ENCODE data around the gene C20orf144.
"Not testable (repeated sequence)": the region's sequence is repeated elsewhere in the genome, so short reads cannot be mapped to it uniquely, and the experiment has no call there.

C20orf144 gene

GRCh38 chr20:33630507-33630906 is 31.6 kb upstream of the C20orf144 start:
- Histone ChIP-seq H3K27me3 (ENCODE audit: insufficient read depth, low read depth) (no peaks in the 10 kb centered on the region), H3K27ac (no peak overlapping the region), H2AFZ (ENCODE audit: low read depth) (no peak overlapping the region), H3K4me3 (IDR thresholded peaks at IDR 0.05; ENCODE audit: insufficient read depth, low read depth, low read length) (no peak overlapping the region), H3K79me2 (ENCODE audit: insufficient read depth, low read depth) (no peaks in the 10 kb centered on the region), H4K20me1 (ENCODE audit: insufficient read depth) (no peaks in the 10 kb centered on the region), H3K4me2 (no peak overlapping the region), H3K4me1 (ENCODE audit: low read depth, poor library complexity, severe bottlenecking) (no peaks in the 10 kb centered on the region), H3K9ac (no peak overlapping the region), H3K36me3 (ENCODE audit: insufficient read depth) (no peaks in the 10 kb centered on the region)
- TF ChIP-seq CTCF (conservative IDR thresholded peaks at IDR 0.05; ENCODE audit: low read depth, low read length), result no peak

- not testable (repeated sequence) for H3K27me3 ChIP-seq (ENCODE audit: insufficient read depth, low read depth); H3K9ac ChIP-seq; H3K4me3 ChIP-seq (IDR thresholded peaks at IDR 0.05; ENCODE audit: insufficient read depth, low read depth, low read length); H2AFZ ChIP-seq (ENCODE audit: low read depth); H3K4me2 ChIP-seq; H3K27ac ChIP-seq; H3K36me3 ChIP-seq (ENCODE audit: insufficient read depth); H3K4me1 ChIP-seq (ENCODE audit: low read depth, poor library complexity, severe bottlenecking); H3K79me2 ChIP-seq (ENCODE audit: insufficient read depth, low read depth); H4K20me1 ChIP-seq (ENCODE audit: insufficient read depth)
Measured at GRCh38 chr20:33631910-33632309, 30.2 kb upstream of the C20orf144 start.

GRCh38 chr20:33635341-33635740 is 26.8 kb upstream of the C20orf144 start:
- H3K36me3 ChIP-seq (ENCODE audit: insufficient read depth), result no peaks in the 10 kb centered on the region

GRCh38 chr20:33636776-33637175 is 25.4 kb upstream of the C20orf144 start:
- TF ChIP-seq CTCF (conservative IDR thresholded peaks at IDR 0.05; ENCODE audit: low read depth, low read length), result no peak
- no peak overlapping the region for H3K9ac ChIP-seq
- H3K4me2 ChIP-seq, result no peak overlapping the region
- H3K27me3 ChIP-seq (ENCODE audit: insufficient read depth, low read depth), result no peaks in the 10 kb centered on the region
- H3K4me1 ChIP-seq (ENCODE audit: low read depth, poor library complexity, severe bottlenecking), result no peaks in the 10 kb centered on the region
- H3K27ac ChIP-seq, result no peak overlapping the region
- H2AFZ ChIP-seq (ENCODE audit: low read depth), result no peak overlapping the region
- no peaks in the 10 kb centered on the region for H3K79me2 ChIP-seq (ENCODE audit: insufficient read depth, low read depth)
- H3K36me3 ChIP-seq (ENCODE audit: insufficient read depth), result no peaks in the 10 kb centered on the region
- H3K4me3 ChIP-seq (IDR thresholded peaks at IDR 0.05; ENCODE audit: insufficient read depth, low read depth, low read length), result no peak overlapping the region
- H4K20me1 ChIP-seq (ENCODE audit: insufficient read depth), result no peaks in the 10 kb centered on the region

More at GRCh38 chr20:33635341-33635740, 26.8 kb upstream of the C20orf144 start:
- no peak overlapping the region for H3K27ac ChIP-seq
- no peak overlapping the region for H2AFZ ChIP-seq (ENCODE audit: low read depth)
- no peaks in the 10 kb centered on the region for H4K20me1 ChIP-seq (ENCODE audit: insufficient read depth)
- H3K9ac ChIP-seq, result no peak overlapping the region
- no peak overlapping the region for H3K4me2 ChIP-seq
- H3K27me3 ChIP-seq (ENCODE audit: insufficient read depth, low read depth), result no peaks in the 10 kb centered on the region
- H3K4me3 ChIP-seq (IDR thresholded peaks at IDR 0.05; ENCODE audit: insufficient read depth, low read depth, low read length), result no peak overlapping the region
- no peaks in the 10 kb centered on the region for H3K4me1 ChIP-seq (ENCODE audit: low read depth, poor library complexity, severe bottlenecking)
- no peak for TF ChIP-seq CTCF (conservative IDR thresholded peaks at IDR 0.05; ENCODE audit: low read depth, low read length)
- no peaks in the 10 kb centered on the region for H3K79me2 ChIP-seq (ENCODE audit: insufficient read depth, low read depth)

GRCh38 chr20:33640287-33640686 is 21.8 kb upstream of the C20orf144 start:
- peaks cover 2% of the 10 kb centered on the region for H3K4me1 ChIP-seq (ENCODE audit: low read depth, poor library complexity, severe bottlenecking)
- no peak overlapping the region for H3K4me2 ChIP-seq
- no peaks in the 10 kb centered on the region for H3K79me2 ChIP-seq (ENCODE audit: insufficient read depth, low read depth)
- TF ChIP-seq CTCF (conservative IDR thresholded peaks at IDR 0.05; ENCODE audit: low read depth, low read length), result no peak
- H4K20me1 ChIP-seq (ENCODE audit: insufficient read depth), result no peaks in the 10 kb centered on the region
- H3K36me3 ChIP-seq (ENCODE audit: insufficient read depth), result no peaks in the 10 kb centered on the region
- H2AFZ ChIP-seq (ENCODE audit: low read depth), result no peak overlapping the region
- no peak overlapping the region for H3K9ac ChIP-seq
- H3K27me3 ChIP-seq (ENCODE audit: insufficient read depth, low read depth), result no peaks in the 10 kb centered on the region
- H3K4me3 ChIP-seq (IDR thresholded peaks at IDR 0.05; ENCODE audit: insufficient read depth, low read depth, low read length), result no peak overlapping the region
- no peak overlapping the region for H3K27ac ChIP-seq

Measured in KMS-11 (cell line).